ENCODE data around the gene CYYR1.

CYYR1 gene

GRCh38 chr21:26550326-26550725 is 22.8 kb downstream of the CYYR1 start:
- DNase-seq = no peak

- DNase-seq = no peak
Observed at GRCh38 chr21:26546446-26547097, 26.5 kb downstream of the CYYR1 start.

- DNase-seq = no peak
Observed at GRCh38 chr21:26544201-26544775, 28.8 kb downstream of the CYYR1 start.

- DNase-seq = no peak
Observed at GRCh38 chr21:26540651-26541050, 32.4 kb downstream of the CYYR1 start.

- DNase-seq = no peak
Observed at GRCh38 chr21:26539566-26539965, 33.5 kb downstream of the CYYR1 start.

- DNase-seq = no peak
Observed at GRCh38 chr21:26534517-26534916, 38.6 kb downstream of the CYYR1 start.

- DNase-seq = no peak
Observed at GRCh38 chr21:26532208-26532607, 40.9 kb downstream of the CYYR1 start.

GRCh38 chr21:26529526-26529925 is 43.6 kb downstream of the CYYR1 start:
- DNase-seq = no peak

- DNase-seq = no peak
Observed at GRCh38 chr21:26528882-26529281, 44.2 kb downstream of the CYYR1 start.

GRCh38 chr21:26522704-26523103 is 50.4 kb downstream of the CYYR1 start:
- DNase-seq = no peak

- no peak for DNase-seq
Observed at GRCh38 chr21:26519142-26519541, 53.9 kb downstream of the CYYR1 start.

- DNase-seq = no peak
Observed at GRCh38 chr21:26515257-26515656, 57.8 kb downstream of the CYYR1 start.

GRCh38 chr21:26513212-26513611 is 59.9 kb downstream of the CYYR1 start:
- DNase-seq = no peak

GRCh38 chr21:26512664-26513063 is 60.4 kb downstream of the CYYR1 start:
- no peak for DNase-seq

GRCh38 chr21:26508903-26509302 is 64.2 kb downstream of the CYYR1 start:
- no peak for DNase-seq

- DNase-seq = no peak
Observed at GRCh38 chr21:26506956-26507355, 66.1 kb downstream of the CYYR1 start.

GRCh38 chr21:26505211-26505610 is 67.9 kb downstream of the CYYR1 start:
- no peak for DNase-seq

GRCh38 chr21:26503414-26503813 is 69.7 kb downstream of the CYYR1 start:
- no peak for DNase-seq

- DNase-seq = no peak
Observed at GRCh38 chr21:26501495-26502021, 71.5 kb downstream of the CYYR1 start.

- DNase-seq = no peak
Observed at GRCh38 chr21:26499495-26499894, 73.6 kb downstream of the CYYR1 start.

- no peak for DNase-seq
Observed at GRCh38 chr21:26495283-26495849, 77.7 kb downstream of the CYYR1 start.

- no peak for DNase-seq
Observed at GRCh38 chr21:26491663-26492062, 81.4 kb downstream of the CYYR1 start.

GRCh38 chr21:26490771-26491170 is 82.3 kb downstream of the CYYR1 start:
- DNase-seq = no peak

GRCh38 chr21:26489781-26490180 is 83.3 kb downstream of the CYYR1 start:
- DNase-seq = no peak

All from islet precursor cell (in vitro differentiated cells).